Activated T-cell treated with anti-CD3 and anti-CD28 coated beads, Interleukin-2, amount 50 U/mL, for 72 hours (primary cell): Measurements from ENCODE around the gene CFAP299. TPM values are rescaled to one million over a fixed set of nuclear protein-coding genes. Genes with fewer than 3 reads are reported as not detected.
"Not testable (repeated sequence)": the region's sequence is repeated elsewhere in the genome, so short reads cannot be mapped to it uniquely, and the experiment has no call there.

ENCODE experiments used
- ATAC-seq, 2 donors: fragments of 150-1000 bp; cut with Tn5 transposase; replicated peaks in 1 of 2; 2 replicates each; pipeline ENCODE4 v1.10.0; 2021; ENCODE audit warnings: moderate library complexity in 2 of 2, mild to moderate bottlenecking in 1 of 2
- DNase-seq, 2 donors: peaks; one replicate each; pipeline ENCODE4 v3.0.0; 2021 to 2022; ENCODE audit warnings: mixed read lengths in 1 of 2
- H3K27ac Mint-ChIP-seq: one replicate; pipeline ENCODE4 v1.8.0; 2022; ENCODE audit warnings: mild to moderate bottlenecking, moderate library complexity, mixed read lengths
- H3K27me3 Mint-ChIP-seq: one replicate; pipeline ENCODE4 v1.8.0; 2022; ENCODE audit warnings: low read depth, mixed read lengths
- H3K36me3 Mint-ChIP-seq, 2 donors: one replicate each; pipeline ENCODE4 v1.8.0; 2022; ENCODE audit warnings: mixed read lengths in 2 of 2, mild to moderate bottlenecking in 1 of 2; ENCODE audit not compliant: insufficient read depth in 2 of 2
- H3K4me1 Mint-ChIP-seq: one replicate; pipeline ENCODE4 v1.8.0; 2022; ENCODE audit warnings: low read depth, mixed read lengths
- H3K4me3 Mint-ChIP-seq, 2 donors: one replicate each; pipeline ENCODE4 v1.8.0; 2022; ENCODE audit warnings: mild to moderate bottlenecking in 2 of 2, mixed read lengths in 2 of 2, moderate library complexity in 2 of 2
- H3K9me3 Mint-ChIP-seq, 2 donors: one replicate each; pipeline ENCODE4 v1.8.0; 2022; ENCODE audit warnings: mixed read lengths in 2 of 2
- total RNA-seq, 2 donors: library from RNA; stranded (reverse); gene quantifications; one replicate each; pipeline ENCODE4 v1.2.3, GENCODE V29; 2022

The CFAP299 gene
- total RNA-seq, 2 donors from 2014 or later, result not detected

GRCh38 chr4:80309294-80310004 lies 26.1 kb upstream of the CFAP299 start:
- Mint-ChIP-seq H3K4me1 (no peaks in the 10 kb centered on the region), H3K27ac (no peak overlapping the region), H3K36me3 (no peaks in the 10 kb centered on the region), H3K9me3 (no peaks in the 10 kb centered on the region), H3K4me3 (no peak overlapping the region), H3K27me3 (peaks cover 40% of the 10 kb centered on the region)
- DNase-seq (no peak), ATAC-seq (no peak)

GRCh38 chr4:80311130-80311529 lies 24.4 kb upstream of the CFAP299 start:
- Mint-ChIP-seq H3K27me3 (peaks cover 35% of the 10 kb centered on the region), H3K9me3 (no peaks in the 10 kb centered on the region), H3K4me3 (no peak overlapping the region), H3K36me3 (no peaks in the 10 kb centered on the region), H3K27ac (no peak overlapping the region), H3K4me1 (no peaks in the 10 kb centered on the region)
- no peak for ATAC-seq
- no peak for DNase-seq

- Mint-ChIP-seq H3K27ac (no peak overlapping the region), H3K36me3 (no peaks in the 10 kb centered on the region), H3K4me1 (no peaks in the 10 kb centered on the region), H3K27me3 (peaks cover 25% of the 10 kb centered on the region), H3K4me3 (no peak overlapping the region), H3K9me3 (no peaks in the 10 kb centered on the region)
- DNase-seq, result no peak
- no peak for ATAC-seq
Observed at GRCh38 chr4:80312124-80312523, 23.4 kb upstream of the CFAP299 start.

GRCh38 chr4:80313627-80314026 lies 21.9 kb upstream of the CFAP299 start:
- Mint-ChIP-seq H3K4me1 (no peaks in the 10 kb centered on the region), H3K4me3 (no peak overlapping the region), H3K36me3 (no peaks in the 10 kb centered on the region), H3K27ac (no peak overlapping the region), H3K27me3 (peaks cover 18% of the 10 kb centered on the region), H3K9me3 (no peaks in the 10 kb centered on the region)
- DNase-seq (no peak), ATAC-seq (no peak)

GRCh38 chr4:80315848-80316247 lies 19.7 kb upstream of the CFAP299 start:
- not testable (repeated sequence) for ATAC-seq, H3K9me3 Mint-ChIP-seq, DNase-seq, H3K4me3 Mint-ChIP-seq, H3K36me3 Mint-ChIP-seq, H3K27me3 Mint-ChIP-seq, H3K4me1 Mint-ChIP-seq, H3K27ac Mint-ChIP-seq

GRCh38 chr4:80321341-80321740 lies 14.2 kb upstream of the CFAP299 start:
- Mint-ChIP-seq H3K4me3 (no peak overlapping the region), H3K27ac (no peak overlapping the region), H3K4me1 (no peaks in the 10 kb centered on the region), H3K36me3 (no peaks in the 10 kb centered on the region), H3K9me3 (no peaks in the 10 kb centered on the region), H3K27me3 (peaks cover 7% of the 10 kb centered on the region)
- ATAC-seq, result no peak
- no peak for DNase-seq

- DNase-seq (no peak), ATAC-seq (no peak)
- Mint-ChIP-seq H3K27me3 (peaks cover 7% of the 10 kb centered on the region), H3K36me3 (no peaks in the 10 kb centered on the region), H3K9me3 (no peaks in the 10 kb centered on the region), H3K4me1 (no peaks in the 10 kb centered on the region), H3K27ac (no peak overlapping the region), H3K4me3 (no peak overlapping the region)
Observed at GRCh38 chr4:80321776-80322175, 13.8 kb upstream of the CFAP299 start.

GRCh38 chr4:80322716-80323115 lies 12.8 kb upstream of the CFAP299 start:
- H3K36me3 Mint-ChIP-seq, result no peaks in the 10 kb centered on the region
- ATAC-seq (no peak), DNase-seq (no peak)
- no peak overlapping the region for H3K27ac Mint-ChIP-seq
- peaks cover 1% of the 10 kb centered on the region for H3K27me3 Mint-ChIP-seq
- H3K9me3 Mint-ChIP-seq, result no peaks in the 10 kb centered on the region
- no peaks in the 10 kb centered on the region for H3K4me1 Mint-ChIP-seq
- H3K4me3 Mint-ChIP-seq, result no peak overlapping the region

GRCh38 chr4:80324171-80324570 lies 11.4 kb upstream of the CFAP299 start:
- DNase-seq (no peak), ATAC-seq (no peak)
- no peak overlapping the region for H3K27ac Mint-ChIP-seq
- H3K4me1 Mint-ChIP-seq, result no peaks in the 10 kb centered on the region
- no peaks in the 10 kb centered on the region for H3K9me3 Mint-ChIP-seq
- no peak overlapping the region for H3K4me3 Mint-ChIP-seq
- H3K36me3 Mint-ChIP-seq, result no peaks in the 10 kb centered on the region
- H3K27me3 Mint-ChIP-seq, result no peaks in the 10 kb centered on the region

- Mint-ChIP-seq H3K36me3 (no peaks in the 10 kb centered on the region), H3K27ac (no peak overlapping the region), H3K9me3 (no peaks in the 10 kb centered on the region), H3K4me3 (no peak overlapping the region), H3K27me3 (peaks cover 10% of the 10 kb centered on the region), H3K4me1 (peaks cover 8% of the 10 kb centered on the region)
- no peak for ATAC-seq
- no peak for DNase-seq
Observed at GRCh38 chr4:80331693-80332092, 3.8 kb upstream of the CFAP299 start.

- Mint-ChIP-seq H3K4me3 (no peak overlapping the region), H3K27me3 (peaks cover 10% of the 10 kb centered on the region), H3K4me1 (peaks cover 8% of the 10 kb centered on the region), H3K9me3 (no peaks in the 10 kb centered on the region), H3K27ac (no peak overlapping the region), H3K36me3 (no peaks in the 10 kb centered on the region)
- ATAC-seq (no peak), DNase-seq (no peak)
Observed at GRCh38 chr4:80333121-80333520, 2.4 kb upstream of the CFAP299 start.

- Mint-ChIP-seq H3K4me3 (no peak overlapping the region), H3K27me3 (peaks cover 10% of the 10 kb centered on the region), H3K36me3 (no peaks in the 10 kb centered on the region)
Observed at GRCh38 chr4:80334568-80334967, 962 bp upstream of the CFAP299 start.

GRCh38 chr4:80335226-80335553 lies 340 bp upstream of the CFAP299 start:
- Mint-ChIP-seq H3K9me3 (no peaks in the 10 kb centered on the region), H3K4me3 (peak overlapping the region; percentile 86 to 87), H3K36me3 (no peaks in the 10 kb centered on the region), H3K27ac (no peak overlapping the region), H3K4me1 (peaks cover 8% of the 10 kb centered on the region), H3K27me3 (peaks cover 10% of the 10 kb centered on the region)
- ATAC-seq (no peak), DNase-seq (no peak)

More at GRCh38 chr4:80334568-80334967, 962 bp upstream of the CFAP299 start:
- no peaks in the 10 kb centered on the region for H3K9me3 Mint-ChIP-seq
- peaks cover 8% of the 10 kb centered on the region for H3K4me1 Mint-ChIP-seq
- no peak for DNase-seq
- no peak for ATAC-seq
- H3K27ac Mint-ChIP-seq, result no peak overlapping the region

- Mint-ChIP-seq H3K9me3 (no peaks in the 10 kb centered on the region), H3K27me3 (peaks cover 10% of the 10 kb centered on the region), H3K27ac (no peak overlapping the region), H3K4me1 (peaks cover 8% of the 10 kb centered on the region), H3K4me3 (peak overlapping the region; percentile 86 to 87), H3K36me3 (peaks cover 0 to under 1% of the 10 kb centered on the region in 2 donors)
- ATAC-seq, result no peak
- DNase-seq, result no peak
Observed at GRCh38 chr4:80336582-80336981, 1.1 kb downstream of the CFAP299 start.
